IMR-90 (cell line): Measurements from ENCODE around the gene RAB3IL1. TPM values are rescaled to one million over a fixed set of nuclear protein-coding genes. Genes with fewer than 3 reads are reported as not detected.

Source experiments
- ATAC-seq: fragments of 200-7000 bp; cut with Tn5 transposase; 2 replicates; pipeline ENCODE4 v1.9.1; 2020; ENCODE audit warnings: low read depth, mild to moderate bottlenecking, moderate library complexity
- BruUV-seq: library from RNA; stranded (reverse); fragments of 400-500 nt; replicated peaks from 2 replicates; lab custom pipeline; 2021; lab: Mats Ljungman, UMichigan
- CTCF ChIA-PET: fragments of 300-600 bp; formaldehyde crosslinking; extraction: SDS; loops from one replicate; lab custom pipeline; 2021; ENCODE audit warnings: antibody characterized with exemption; lab: Yijun Ruan, JAX
- POLR2A ChIA-PET: fragments of 300-600 bp; sonication (Branson Sonifier 250); formaldehyde crosslinking; loops from one replicate; lab custom pipeline; 2022; ENCODE audit warnings: antibody characterized with exemption; ENCODE audit not compliant: unreplicated experiment; lab: Charles Lee
- DNase-seq: peaks from one replicate; pipeline ENCODE4 v3.0.0; 2013
- H2AFZ ChIP-seq: replicated peaks from 2 replicates; pipeline ENCODE3; 2013; ENCODE audit warnings: low read length, mild to moderate bottlenecking; ENCODE audit not compliant: poor library complexity
- H2AK5ac ChIP-seq: 2 replicates; pipeline ENCODE4 v1.6.1; 2013; ENCODE audit warnings: low read depth, low read length, inconsistent platforms
- H2AK9ac ChIP-seq: replicated peaks from 2 replicates; pipeline ENCODE3; 2013; ENCODE audit warnings: mild to moderate bottlenecking, low read depth, low read length, moderate library complexity; ENCODE audit not compliant: poor library complexity
- H2BK120ac ChIP-seq: 2 replicates; pipeline ENCODE4 v1.6.1; 2013; ENCODE audit warnings: low read depth, low read length, inconsistent platforms
- H2BK15ac ChIP-seq: 3 replicates; pipeline ENCODE4 v1.6.1; 2013; ENCODE audit warnings: low read depth, low read length, inconsistent platforms
- H2BK20ac ChIP-seq: 2 replicates; pipeline ENCODE4 v1.6.1; 2013; ENCODE audit warnings: low read depth, mild to moderate bottlenecking, inconsistent platforms, low read length, moderate library complexity
- H2BK5ac ChIP-seq: 2 replicates; pipeline ENCODE4 v1.6.1; 2013; ENCODE audit warnings: mild to moderate bottlenecking, low read depth, low read length, inconsistent platforms; ENCODE audit not compliant: poor library complexity, severe bottlenecking
- H3K14ac ChIP-seq: replicated peaks from 2 replicates; pipeline ENCODE4 v1.6.1; 2013; ENCODE audit warnings: low read depth, low read length, inconsistent platforms
- H3K18ac ChIP-seq: 2 replicates; pipeline ENCODE4 v1.6.1; 2013; ENCODE audit warnings: low read depth, low read length, control low read depth
- H3K23ac ChIP-seq: 2 replicates; pipeline ENCODE4 v1.6.1; 2013; ENCODE audit warnings: low read depth, low read length, inconsistent platforms
- H3K27ac ChIP-seq: 2 replicates; pipeline ENCODE4 v1.5.1; 2013; ENCODE audit warnings: mild to moderate bottlenecking, control low read depth, low read length; ENCODE audit not compliant: insufficient read depth
- H3K27me3 ChIP-seq: 2 replicates; pipeline ENCODE4 v1.6.1; 2013; ENCODE audit warnings: low read length; ENCODE audit not compliant: control insufficient read depth, insufficient read depth
- H3K36me3 ChIP-seq: 2 replicates; pipeline ENCODE4 v1.6.1; 2013; ENCODE audit warnings: low read length, mixed read lengths; ENCODE audit not compliant: control insufficient read depth, insufficient read depth
- H3K4ac ChIP-seq: 2 replicates; pipeline ENCODE4 v1.6.1; 2013; ENCODE audit warnings: low read depth, low read length, inconsistent platforms
- H3K4me1 ChIP-seq: 2 replicates; pipeline ENCODE4 v1.6.1; 2013; ENCODE audit warnings: low read length, mixed read lengths; ENCODE audit not compliant: control insufficient read depth, insufficient read depth
- H3K4me2 ChIP-seq: 2 replicates; pipeline ENCODE4 v1.6.1; 2013; ENCODE audit warnings: low read depth, mild to moderate bottlenecking, control low read depth, low read length, moderate library complexity
- H3K4me3 ChIP-seq: 2 replicates; pipeline ENCODE4 v1.5.1; 2013; ENCODE audit warnings: low read depth, mild to moderate bottlenecking, control low read depth, low read length, moderate library complexity; ENCODE audit not compliant: insufficient read depth
- H3K56ac ChIP-seq: 2 replicates; pipeline ENCODE4 v1.6.1; 2013; ENCODE audit warnings: low read length, inconsistent platforms; ENCODE audit not compliant: insufficient read depth; ENCODE audit errors: extremely low read depth
- H3K79me1 ChIP-seq, 2 experiments: 2 replicates each; pipeline ENCODE4 v1.6.1; 2013; ENCODE audit warnings: low read length in 2 of 2, inconsistent platforms in 1 of 2, low read depth in 1 of 2
- H3K9ac ChIP-seq: 2 replicates; pipeline ENCODE4 v1.6.1; 2013; ENCODE audit warnings: low read depth, low read length, control low read depth
- H3K9me1 ChIP-seq: 2 replicates; pipeline ENCODE4 v1.6.1; 2013; ENCODE audit warnings: low read length, inconsistent platforms; ENCODE audit not compliant: insufficient read depth
- H3K9me3 ChIP-seq: 2 replicates; pipeline ENCODE4 v1.6.1; 2013; ENCODE audit warnings: low read length; ENCODE audit not compliant: control insufficient read depth, insufficient read depth
- H4K20me1 ChIP-seq: 2 replicates; pipeline ENCODE4 v1.6.1; 2013; ENCODE audit warnings: low read length, inconsistent platforms; ENCODE audit not compliant: insufficient read depth
- H4K5ac ChIP-seq: 2 replicates; pipeline ENCODE4 v1.6.1; 2013; ENCODE audit warnings: mild to moderate bottlenecking, low read depth, low read length, control low read depth
- H4K8ac ChIP-seq, 2 experiments: 2 replicates each; pipeline ENCODE4 v1.6.1; 2013; ENCODE audit warnings: low read depth in 2 of 2, low read length in 2 of 2, control low read depth in 1 of 2, inconsistent platforms in 1 of 2
- H4K91ac ChIP-seq: 2 replicates; pipeline ENCODE4 v1.6.1; 2013; ENCODE audit warnings: low read depth, low read length, inconsistent platforms; ENCODE audit not compliant: insufficient read depth
- CEBPB ChIP-seq: IDR thresholded peaks from 2 replicates; pipeline ENCODE4 v1.6.1; 2012; ENCODE audit warnings: low read depth, low read length, improper control_type of control experiment
- MAZ ChIP-seq: IDR thresholded peaks from 2 replicates; pipeline ENCODE4 v1.6.1; 2012; ENCODE audit warnings: low read depth, mild to moderate bottlenecking, low read length, improper control_type of control experiment, moderate library complexity, borderline replicate concordance
- SMC3 ChIP-seq: fragments of 150-350 bp; IDR thresholded peaks from 2 replicates; pipeline ENCODE4 v1.6.1; 2016; ENCODE audit warnings: low read depth, mild to moderate bottlenecking, antibody characterized with exemption, low read length, moderate library complexity
- USF2 ChIP-seq: fragments of 150-350 bp; IDR thresholded peaks from 2 replicates; pipeline ENCODE4 v1.6.1; 2017; ENCODE audit warnings: mild to moderate bottlenecking, antibody characterized with exemption, low read length, low read depth
- WGBS, 2 experiments: methylation state at CpG; one replicate each; pipeline versions ENCODE4 v1.1.5 to v1.1.7; 2013; ENCODE audit warnings: missing lambda C conversion rate in 2 of 2; ENCODE audit not compliant: insufficient read length in 1 of 2; ENCODE audit errors: extremely low coverage in 2 of 2; 5-methylcytosine and 5-hydroxymethylcytosine counted together
- dilution Hi-C: fragments of 300-500 bp; cut with HindIII; formaldehyde crosslinking; loops from one replicate; pipeline ENCODE4 v1.14.3; 2018; ENCODE audit warnings: low sequenced_read_pairs; ENCODE audit not compliant: unreplicated experiment
- in situ Hi-C: fragments of 300-500 bp; cut with MboI; formaldehyde crosslinking; loops from 3 replicates; pipeline ENCODE4 v1.14.3; 2019; ENCODE audit warnings: low sequenced_read_pairs, inconsistent platforms, mixed read lengths
- intact Hi-C: fragments of 100-400 bp; cut with micrococcal nuclease; formaldehyde crosslinking; loops from 2 replicates; pipeline ENCODE4 v1.10.0; 2022
- polyA plus RNA-seq, 3 experiments: library from polyadenylated mRNA; depleted of rRNA; stranded (reverse); fragments of >200 nt; gene quantifications; 2 replicates each; pipeline ENCODE4 v1.2.3, GENCODE V29; 2012; ENCODE audit warnings: low replicate concordance in 1 of 3
- total RNA-seq: library from RNA; depleted of rRNA; stranded (reverse); fragments of >200 nt; gene quantifications from 2 replicates; pipeline ENCODE4 v1.2.3, GENCODE V29; 2012
- TF ChIP-seq, protein P1 (sequence below): conservative IDR thresholded peaks from 2 replicates; pipeline ENCODE4 v1.5.1; 2012; ENCODE audit warnings: mild to moderate bottlenecking, low read depth, low read length, improper control_type of control experiment

Gene RAB3IL1
- total and polyA plus RNA-seq, 2 of the 4 experiments (the other 2 are of a cell fraction): 0.72 to 1.9 TPM

GRCh38 chr11:61922539-61922938 is 5.2 kb upstream of the RAB3IL1 start:
- Histone ChIP-seq H3K56ac (no peak overlapping the region), H2BK5ac (no peak overlapping the region), H2BK20ac (peak overlapping the region; percentile 60; the same call in 1 of the 2 replicates), H3K36me3 (no peaks in the 10 kb centered on the region), H3K9me3 (no peaks in the 10 kb centered on the region), H3K4me1 (peaks cover 14% of the 10 kb centered on the region; the same call in 1 of the 2 replicates), H3K9ac (no peak overlapping the region; the same call in 1 of the 2 replicates), H2AK5ac (peak overlapping the region; percentile 36; the same call in 1 of the 2 replicates), H4K91ac (no peak overlapping the region), H2BK120ac (peak overlapping the region; percentile 57; the same call in 1 of the 2 replicates), H3K27me3 (peaks cover 24% of the 10 kb centered on the region), H4K5ac (peak overlapping the region; percentile 56; the same call in 1 of the 2 replicates), H4K8ac (no peak overlapping the region), H3K9me1 (no peaks in the 10 kb centered on the region), H2AFZ (no peak overlapping the region), H3K18ac (peak overlapping the region; percentile 58; the same call in 1 of the 2 replicates), H3K79me1 (no peaks in the 10 kb centered on the region), H3K27ac (peak overlapping the region; percentile 78; the same call in 1 of the 2 replicates), H3K14ac (no peak overlapping the region), H3K4me3 (no peak overlapping the region), H2BK15ac (peak overlapping the region; percentile 31; the same call in 1 of the 3 replicates), H3K4me2 (no peak overlapping the region; the same call in 1 of the 2 replicates), H2AK9ac (peak overlapping the region; percentile 48), H3K4ac (peak overlapping the region; percentile 43; the same call in 1 of the 2 replicates), H3K23ac (no peak overlapping the region), H4K20me1 (no peaks in the 10 kb centered on the region)
- ATAC-seq: peak; percentile 53
- CTCF ChIA-PET: interaction anchor here (2.1 kb wide), 1 partner anchor 23 kb away, joined by 8 read pairs; no protein-coding TSS in a partner anchor
- BruUV-seq: no TSS peak
- peak; percentile 48 for DNase-seq
- WGBS, 2 experiments: 8% methylated on average over 4 of the region's 6 CpGs; no CpG with 5 or more reads in 1 of the 2 experiments
- in situ Hi-C loops: no loop called here
- dilution Hi-C loops: no loop called here
- intact Hi-C loops: no loop called here
- POLR2A ChIA-PET: interaction anchor here (0.8 kb wide), 1 partner anchor 21 kb away, joined by 9 read pairs; no protein-coding TSS in a partner anchor
- TF ChIP-seq, protein P1, sequence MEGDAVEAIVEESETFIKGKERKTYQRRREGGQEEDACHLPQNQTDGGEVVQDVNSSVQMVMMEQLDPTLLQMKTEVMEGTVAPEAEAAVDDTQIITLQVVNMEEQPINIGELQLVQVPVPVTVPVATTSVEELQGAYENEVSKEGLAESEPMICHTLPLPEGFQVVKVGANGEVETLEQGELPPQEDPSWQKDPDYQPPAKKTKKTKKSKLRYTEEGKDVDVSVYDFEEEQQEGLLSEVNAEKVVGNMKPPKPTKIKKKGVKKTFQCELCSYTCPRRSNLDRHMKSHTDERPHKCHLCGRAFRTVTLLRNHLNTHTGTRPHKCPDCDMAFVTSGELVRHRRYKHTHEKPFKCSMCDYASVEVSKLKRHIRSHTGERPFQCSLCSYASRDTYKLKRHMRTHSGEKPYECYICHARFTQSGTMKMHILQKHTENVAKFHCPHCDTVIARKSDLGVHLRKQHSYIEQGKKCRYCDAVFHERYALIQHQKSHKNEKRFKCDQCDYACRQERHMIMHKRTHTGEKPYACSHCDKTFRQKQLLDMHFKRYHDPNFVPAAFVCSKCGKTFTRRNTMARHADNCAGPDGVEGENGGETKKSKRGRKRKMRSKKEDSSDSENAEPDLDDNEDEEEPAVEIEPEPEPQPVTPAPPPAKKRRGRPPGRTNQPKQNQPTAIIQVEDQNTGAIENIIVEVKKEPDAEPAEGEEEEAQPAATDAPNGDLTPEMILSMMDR: no peak
- no peak for TF ChIP-seq USF2
- TF ChIP-seq SMC3: no peak
- no peak for TF ChIP-seq MAZ
- TF ChIP-seq CEBPB: no peak
